Keratinocyte (primary cell): ENCODE results near the gene HEXD.

Source experiments
- EZH2 ChIP-seq: IDR thresholded peaks from one replicate; pipeline ENCODE4 v1.6.1; 2012; ENCODE audit warnings: inconsistent platforms, mild to moderate bottlenecking, low read length, moderate library complexity
- TF ChIP-seq, protein P1 (sequence below), 3 experiments: IDR thresholded peaks in 1 of 3; conservative IDR thresholded peaks in 1 of 3; optimal IDR thresholded peaks in 1 of 3; 2 replicates in 2 of 3; 3 replicates in 1 of 3; pipeline versions ENCODE3 to v1.5.1; 2011; ENCODE audit warnings: low read length in 3 of 3, mild to moderate bottlenecking in 3 of 3, moderate library complexity in 2 of 3, control low read depth in 1 of 3, inconsistent platforms in 1 of 3; ENCODE audit not compliant: insufficient read depth in 2 of 3; ENCODE audit errors: extremely low read depth in 1 of 3

DNA sequence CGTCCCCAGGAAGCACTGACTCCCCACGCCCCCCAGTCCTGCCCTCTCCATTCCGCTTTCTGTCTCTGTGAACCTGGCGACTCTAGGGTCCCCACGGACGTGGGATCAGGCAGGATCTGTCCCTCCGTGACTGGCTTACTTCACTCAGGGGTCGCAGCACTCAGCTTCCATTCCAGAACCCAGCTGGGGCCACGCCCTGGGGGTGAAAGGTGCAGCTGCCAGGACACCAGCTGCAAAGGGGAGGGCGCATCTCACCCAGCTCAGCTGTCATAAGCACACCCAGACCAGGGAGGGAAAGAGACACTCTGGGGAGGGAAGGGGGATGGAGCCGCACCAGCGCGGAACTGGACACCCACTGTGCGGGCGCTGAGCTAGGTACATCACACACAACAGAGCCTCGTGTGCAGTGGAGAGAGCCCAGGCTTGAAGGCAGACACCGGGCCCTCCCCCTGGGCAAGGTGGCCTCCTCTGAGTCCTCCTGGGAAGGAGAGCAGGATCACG, 18.5 kb upstream of the HEXD start:
- TF ChIP-seq, protein P1, sequence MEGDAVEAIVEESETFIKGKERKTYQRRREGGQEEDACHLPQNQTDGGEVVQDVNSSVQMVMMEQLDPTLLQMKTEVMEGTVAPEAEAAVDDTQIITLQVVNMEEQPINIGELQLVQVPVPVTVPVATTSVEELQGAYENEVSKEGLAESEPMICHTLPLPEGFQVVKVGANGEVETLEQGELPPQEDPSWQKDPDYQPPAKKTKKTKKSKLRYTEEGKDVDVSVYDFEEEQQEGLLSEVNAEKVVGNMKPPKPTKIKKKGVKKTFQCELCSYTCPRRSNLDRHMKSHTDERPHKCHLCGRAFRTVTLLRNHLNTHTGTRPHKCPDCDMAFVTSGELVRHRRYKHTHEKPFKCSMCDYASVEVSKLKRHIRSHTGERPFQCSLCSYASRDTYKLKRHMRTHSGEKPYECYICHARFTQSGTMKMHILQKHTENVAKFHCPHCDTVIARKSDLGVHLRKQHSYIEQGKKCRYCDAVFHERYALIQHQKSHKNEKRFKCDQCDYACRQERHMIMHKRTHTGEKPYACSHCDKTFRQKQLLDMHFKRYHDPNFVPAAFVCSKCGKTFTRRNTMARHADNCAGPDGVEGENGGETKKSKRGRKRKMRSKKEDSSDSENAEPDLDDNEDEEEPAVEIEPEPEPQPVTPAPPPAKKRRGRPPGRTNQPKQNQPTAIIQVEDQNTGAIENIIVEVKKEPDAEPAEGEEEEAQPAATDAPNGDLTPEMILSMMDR (optimal IDR thresholded peaks at IDR 0.05 in 1 of 3, IDR thresholded peaks at IDR 0.05 in 1 of 3, conservative IDR thresholded peaks at IDR 0.05 in 1 of 3; ENCODE audit: extremely low read depth in 1 of 3, insufficient read depth in 2 of 3, low read length in 3 of 3): no peak
- TF ChIP-seq EZH2: no peak
